Activated T-cell treated with anti-CD3 and anti-CD28 coated beads, Interleukin-2, amount 50 U/mL, for 4 hours (primary cell): ENCODE data around the gene ZNF480. TPM values are rescaled to one million over a fixed set of nuclear protein-coding genes. Genes with fewer than 3 reads are reported as not detected.
A peak's percentile ranks its signal among the peaks of the same experiment; 100 is the strongest.
"Not testable (repeated sequence)": the region's sequence is repeated elsewhere in the genome, so short reads cannot be mapped to it uniquely, and the experiment has no call there.

ENCODE experiments used
- ATAC-seq, 2 donors: fragments of 200-7000 bp; cut with Tn5 transposase; one replicate each; pipeline ENCODE4 v1.10.0; 2021
- DNase-seq: peaks from one replicate; pipeline ENCODE4 v3.0.0-alpha.2; 2020
- H3K27me3 Mint-ChIP-seq: one replicate; pipeline ENCODE4 v1.8.0; 2021; ENCODE audit warnings: low read depth, mixed read lengths
- H3K36me3 Mint-ChIP-seq: one replicate; pipeline ENCODE4 v1.8.0; 2022; ENCODE audit warnings: mixed read lengths; ENCODE audit not compliant: insufficient read depth
- H3K4me1 Mint-ChIP-seq: one replicate; pipeline ENCODE4 v1.8.0; 2021; ENCODE audit warnings: low read depth, mixed read lengths
- H3K4me3 Mint-ChIP-seq: one replicate; pipeline ENCODE4 v1.8.0; 2021; ENCODE audit warnings: mild to moderate bottlenecking, moderate library complexity, mixed read lengths
- H3K9me3 Mint-ChIP-seq: one replicate; pipeline ENCODE4 v1.8.0; 2021; ENCODE audit warnings: mixed read lengths
- total RNA-seq, 3 donors: library from RNA; stranded (reverse); gene quantifications; one replicate each; pipeline ENCODE4 v1.2.1, GENCODE V29; 2021

The ZNF480 gene
- 1 to 10 TPM; 3.1 to 5.6 (median 5.0) TPM for total RNA-seq

- no peaks in the 10 kb centered on the region for H3K27me3 Mint-ChIP-seq
- ATAC-seq (peak; percentile 90 to 92), DNase-seq (peak; percentile 82)
- H3K36me3 Mint-ChIP-seq = peaks cover 40% of the 10 kb centered on the region
- peaks cover 37% of the 10 kb centered on the region for H3K9me3 Mint-ChIP-seq
- H3K4me3 Mint-ChIP-seq = peak within 1 kb of the TSS; percentile 94
- peaks cover 16% of the 10 kb centered on the region for H3K4me1 Mint-ChIP-seq
Measured at GRCh38 chr19:52296773-52297600, at the start of gene ZNF480. Gene ZNF480 (plus strand): TSS chr19:52297169. CDS start chr19:52300413, 3,244 bp downstream.

GRCh38 chr19:52248241-52248640 is 48.7 kb upstream of the ZNF480 start:
- peaks cover 3% of the 10 kb centered on the region for H3K9me3 Mint-ChIP-seq
- DNase-seq (peak; percentile 60), ATAC-seq (peak; percentile 63 to 69)
- H3K4me1 Mint-ChIP-seq = no peaks in the 10 kb centered on the region
- H3K36me3 Mint-ChIP-seq = no peaks in the 10 kb centered on the region
- H3K4me3 Mint-ChIP-seq = no peak overlapping the region
- no peaks in the 10 kb centered on the region for H3K27me3 Mint-ChIP-seq

- no peak for DNase-seq
- no peak overlapping the region for H3K4me3 Mint-ChIP-seq
- no peak for ATAC-seq
- no peaks in the 10 kb centered on the region for H3K4me1 Mint-ChIP-seq
- peaks cover 3% of the 10 kb centered on the region for H3K27me3 Mint-ChIP-seq
- peaks cover 5% of the 10 kb centered on the region for H3K9me3 Mint-ChIP-seq
- H3K36me3 Mint-ChIP-seq = no peaks in the 10 kb centered on the region
Measured at GRCh38 chr19:52258426-52258825, 38.5 kb upstream of the ZNF480 start.

GRCh38 chr19:52265556-52265955 is 31.4 kb upstream of the ZNF480 start:
- H3K36me3 Mint-ChIP-seq, H3K27me3 Mint-ChIP-seq, H3K4me1 Mint-ChIP-seq, ATAC-seq, H3K4me3 Mint-ChIP-seq, DNase-seq, H3K9me3 Mint-ChIP-seq: not testable (repeated sequence)

- Mint-ChIP-seq H3K4me3 (peak within 1 kb of the TSS; percentile 97), H3K27me3 (no peaks in the 10 kb centered on the region), H3K4me1 (peaks cover 37% of the 10 kb centered on the region), H3K9me3 (peaks cover 15% of the 10 kb centered on the region), H3K36me3 (peaks cover 31% of the 10 kb centered on the region)
- DNase-seq (peak; percentile 98), ATAC-seq (peak; percentile 98)
Measured at GRCh38 chr19:52269338-52270261, 27.4 kb upstream of the ZNF480 start, which contains the start of gene ZNF766. Gene ZNF766 (plus strand): TSS chr19:52269587. CDS start chr19:52269614, 27 bp downstream.

GRCh38 chr19:52270266-52270885 is 26.6 kb upstream of the ZNF480 start:
- DNase-seq (no peak), ATAC-seq (no peak)
- Mint-ChIP-seq H3K4me3 (peak overlapping the region; percentile 97), H3K36me3 (peaks cover 35% of the 10 kb centered on the region), H3K27me3 (no peaks in the 10 kb centered on the region), H3K9me3 (peaks cover 15% of the 10 kb centered on the region), H3K4me1 (peaks cover 39% of the 10 kb centered on the region)

GRCh38 chr19:52273301-52273700 is 23.7 kb upstream of the ZNF480 start:
- Mint-ChIP-seq H3K9me3 (peaks cover 18% of the 10 kb centered on the region), H3K27me3 (no peaks in the 10 kb centered on the region), H3K4me1 (peaks cover 58% of the 10 kb centered on the region), H3K4me3 (no peak overlapping the region), H3K36me3 (peaks cover 56% of the 10 kb centered on the region)
- ATAC-seq = no peak
- no peak for DNase-seq

- no peaks in the 10 kb centered on the region for H3K27me3 Mint-ChIP-seq
- ATAC-seq (no peak), DNase-seq (no peak)
- no peak overlapping the region for H3K4me3 Mint-ChIP-seq
- H3K9me3 Mint-ChIP-seq = peaks cover 25% of the 10 kb centered on the region
- peaks cover 64% of the 10 kb centered on the region for H3K36me3 Mint-ChIP-seq
- H3K4me1 Mint-ChIP-seq = peaks cover 65% of the 10 kb centered on the region
Measured at GRCh38 chr19:52274191-52274590, 22.8 kb upstream of the ZNF480 start.

GRCh38 chr19:52275988-52276387 is 21.0 kb upstream of the ZNF480 start:
- H3K4me3 Mint-ChIP-seq = no peak overlapping the region
- H3K27me3 Mint-ChIP-seq = no peaks in the 10 kb centered on the region
- ATAC-seq = no peak
- H3K9me3 Mint-ChIP-seq = peaks cover 28% of the 10 kb centered on the region
- no peak for DNase-seq
- H3K4me1 Mint-ChIP-seq = peaks cover 55% of the 10 kb centered on the region
- H3K36me3 Mint-ChIP-seq = peaks cover 65% of the 10 kb centered on the region

- peaks cover 24% of the 10 kb centered on the region for H3K9me3 Mint-ChIP-seq
- ATAC-seq (no peak), DNase-seq (no peak)
- peaks cover 64% of the 10 kb centered on the region for H3K36me3 Mint-ChIP-seq
- H3K4me1 Mint-ChIP-seq = peaks cover 45% of the 10 kb centered on the region
- H3K27me3 Mint-ChIP-seq = no peaks in the 10 kb centered on the region
- H3K4me3 Mint-ChIP-seq = no peak overlapping the region
Measured at GRCh38 chr19:52277471-52277870, 19.5 kb upstream of the ZNF480 start.

- H3K27me3 Mint-ChIP-seq = no peaks in the 10 kb centered on the region
- H3K4me3 Mint-ChIP-seq = no peak overlapping the region
- DNase-seq = no peak
- peaks cover 82% of the 10 kb centered on the region for H3K36me3 Mint-ChIP-seq
- H3K9me3 Mint-ChIP-seq = peaks cover 45% of the 10 kb centered on the region
- ATAC-seq = no peak
- no peaks in the 10 kb centered on the region for H3K4me1 Mint-ChIP-seq
Measured at GRCh38 chr19:52286256-52286655, 10.7 kb upstream of the ZNF480 start.

GRCh38 chr19:52291781-52292180 is 5.2 kb upstream of the ZNF480 start:
- Mint-ChIP-seq H3K4me3 (no peak overlapping the region), H3K27me3 (no peaks in the 10 kb centered on the region), H3K9me3 (peaks cover 36% of the 10 kb centered on the region), H3K4me1 (peaks cover 2% of the 10 kb centered on the region), H3K36me3 (peaks cover 38% of the 10 kb centered on the region)
- DNase-seq (no peak), ATAC-seq (no peak)

GRCh38 chr19:52292946-52293345 is 4.0 kb upstream of the ZNF480 start:
- ATAC-seq, H3K27me3 Mint-ChIP-seq, H3K4me3 Mint-ChIP-seq, DNase-seq: not testable (repeated sequence)
- Mint-ChIP-seq H3K9me3 (peaks cover 33% of the 10 kb centered on the region), H3K36me3 (peaks cover 30% of the 10 kb centered on the region), H3K4me1 (peaks cover 11% of the 10 kb centered on the region)

GRCh38 chr19:52296400-52296772 is 583 bp upstream of the ZNF480 start:
- peaks cover 36% of the 10 kb centered on the region for H3K36me3 Mint-ChIP-seq
- peaks cover 34% of the 10 kb centered on the region for H3K9me3 Mint-ChIP-seq
- DNase-seq (no peak), ATAC-seq (no peak)
- peaks cover 16% of the 10 kb centered on the region for H3K4me1 Mint-ChIP-seq
- no peaks in the 10 kb centered on the region for H3K27me3 Mint-ChIP-seq
- H3K4me3 Mint-ChIP-seq = peak overlapping the region; percentile 79
